Right lobe of liver (tissue), 4 donors: ENCODE data around the gene ITGA7.

Experiments
- POLR2A ChIP-seq: fragments of 450-650 bp; IDR thresholded peaks from one replicate; pipeline ENCODE4 v1.6.1; 2017; ENCODE audit warnings: antibody characterized with exemption, mild to moderate bottlenecking
- TF ChIP-seq, protein P1 (sequence below), 4 donors: fragments of 200-600 bp in 3 of 4; fragments of 450-650 bp in 1 of 4; IDR thresholded peaks; one replicate each; pipeline versions ENCODE4 v1.5.1 to v1.8.0; 2016 to 2022; ENCODE audit warnings: antibody characterized with exemption in 4 of 4, mild to moderate bottlenecking in 2 of 4
- donor health status: DM: no; HTN: no; CAD: no.
- donor health status: DM: no; HTN: no; CAD: no.
- donor health status: DM: no; HTN: yes; CAD: no.

DNA sequence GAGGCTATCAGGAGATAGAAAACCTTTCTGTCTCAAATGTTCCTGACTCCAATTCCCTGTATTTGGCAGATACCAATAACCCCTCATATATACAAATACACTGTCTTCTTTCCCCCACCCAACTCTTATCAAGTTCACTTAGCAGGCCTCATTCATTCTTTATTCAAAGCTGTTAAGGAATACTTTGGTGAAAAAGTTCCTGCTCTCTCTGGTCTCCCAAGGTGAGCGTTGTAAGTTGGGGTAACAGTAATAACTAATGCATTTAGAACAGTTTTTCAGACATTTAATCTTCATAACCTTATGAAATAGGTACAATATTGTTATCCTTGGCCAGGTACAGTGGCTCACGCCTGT is 31.3 kb upstream of the ITGA7 start:
- TF ChIP-seq POLR2A: no peak
- TF ChIP-seq, protein P1, sequence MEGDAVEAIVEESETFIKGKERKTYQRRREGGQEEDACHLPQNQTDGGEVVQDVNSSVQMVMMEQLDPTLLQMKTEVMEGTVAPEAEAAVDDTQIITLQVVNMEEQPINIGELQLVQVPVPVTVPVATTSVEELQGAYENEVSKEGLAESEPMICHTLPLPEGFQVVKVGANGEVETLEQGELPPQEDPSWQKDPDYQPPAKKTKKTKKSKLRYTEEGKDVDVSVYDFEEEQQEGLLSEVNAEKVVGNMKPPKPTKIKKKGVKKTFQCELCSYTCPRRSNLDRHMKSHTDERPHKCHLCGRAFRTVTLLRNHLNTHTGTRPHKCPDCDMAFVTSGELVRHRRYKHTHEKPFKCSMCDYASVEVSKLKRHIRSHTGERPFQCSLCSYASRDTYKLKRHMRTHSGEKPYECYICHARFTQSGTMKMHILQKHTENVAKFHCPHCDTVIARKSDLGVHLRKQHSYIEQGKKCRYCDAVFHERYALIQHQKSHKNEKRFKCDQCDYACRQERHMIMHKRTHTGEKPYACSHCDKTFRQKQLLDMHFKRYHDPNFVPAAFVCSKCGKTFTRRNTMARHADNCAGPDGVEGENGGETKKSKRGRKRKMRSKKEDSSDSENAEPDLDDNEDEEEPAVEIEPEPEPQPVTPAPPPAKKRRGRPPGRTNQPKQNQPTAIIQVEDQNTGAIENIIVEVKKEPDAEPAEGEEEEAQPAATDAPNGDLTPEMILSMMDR (IDR thresholded peaks at IDR 0.05): no peak
